ES-I3 (cell line): ENCODE data around the gene APOOL.
"Not testable (repeated sequence)": the region's sequence is repeated elsewhere in the genome, so short reads cannot be mapped to it uniquely, and the experiment has no call there.

Experiments
- H3K36me3 ChIP-seq: 2 replicates; pipeline ENCODE4 v1.6.1; 2013; ENCODE audit warnings: mild to moderate bottlenecking, low read length, control low read depth, moderate library complexity; ENCODE audit not compliant: insufficient read depth
- H3K4me1 ChIP-seq: 2 replicates; pipeline ENCODE4 v1.6.1; 2013; ENCODE audit warnings: mild to moderate bottlenecking, control low read depth, low read length; ENCODE audit not compliant: insufficient read depth
- H3K9ac ChIP-seq: 2 replicates; pipeline ENCODE4 v1.6.1; 2013; ENCODE audit warnings: low read depth, mild to moderate bottlenecking, low read length, moderate library complexity
- H3K9me3 ChIP-seq: 2 replicates; pipeline ENCODE4 v1.6.1; 2013; ENCODE audit warnings: mild to moderate bottlenecking, low read length, moderate library complexity; ENCODE audit not compliant: control insufficient read depth, insufficient read depth

The APOOL gene

GRCh38 chrX:85029043-85029442, 25.4 kb downstream of the APOOL start:
- H3K4me1 ChIP-seq, result no peaks in the 10 kb centered on the region
- H3K9me3 ChIP-seq, result no peaks in the 10 kb centered on the region
- no peak overlapping the region for H3K9ac ChIP-seq
- no peaks in the 10 kb centered on the region; the same call in 1 of the 2 replicates for H3K36me3 ChIP-seq

- Histone ChIP-seq H3K9ac (no peak overlapping the region), H3K4me1 (no peaks in the 10 kb centered on the region), H3K9me3 (no peaks in the 10 kb centered on the region), H3K36me3 (no peaks in the 10 kb centered on the region; the same call in 1 of the 2 replicates)
Measured at GRCh38 chrX:85031505-85031904, 27.8 kb downstream of the APOOL start.

GRCh38 chrX:85037114-85037513, 33.4 kb downstream of the APOOL start:
- H3K36me3 ChIP-seq, result no peaks in the 10 kb centered on the region
- H3K9ac ChIP-seq, result no peak overlapping the region
- H3K9me3 ChIP-seq, result peaks cover 9% of the 10 kb centered on the region
- no peaks in the 10 kb centered on the region for H3K4me1 ChIP-seq

GRCh38 chrX:85051627-85052026, 48.0 kb downstream of the APOOL start:
- Histone ChIP-seq H3K36me3 (no peaks in the 10 kb centered on the region), H3K9me3 (no peaks in the 10 kb centered on the region), H3K9ac (no peak overlapping the region), H3K4me1 (no peaks in the 10 kb centered on the region)

GRCh38 chrX:85052205-85052604, 48.5 kb downstream of the APOOL start:
- Histone ChIP-seq H3K4me1 (no peaks in the 10 kb centered on the region), H3K36me3 (no peaks in the 10 kb centered on the region), H3K9me3 (no peaks in the 10 kb centered on the region), H3K9ac (no peak overlapping the region)

GRCh38 chrX:85052636-85053343, 49.1 kb downstream of the APOOL start:
- H3K9me3 ChIP-seq, result no peaks in the 10 kb centered on the region
- no peak overlapping the region for H3K9ac ChIP-seq
- no peaks in the 10 kb centered on the region for H3K36me3 ChIP-seq
- no peaks in the 10 kb centered on the region for H3K4me1 ChIP-seq

- no peaks in the 10 kb centered on the region for H3K4me1 ChIP-seq
- no peaks in the 10 kb centered on the region for H3K36me3 ChIP-seq
- H3K9me3 ChIP-seq, result no peaks in the 10 kb centered on the region; the same call in 1 of the 2 replicates
- H3K9ac ChIP-seq, result no peak overlapping the region
Measured at GRCh38 chrX:85065512-85066198, 62.0 kb downstream of the APOOL start.

- not testable (repeated sequence) for H3K9ac ChIP-seq, H3K36me3 ChIP-seq, H3K9me3 ChIP-seq, H3K4me1 ChIP-seq
Measured at GRCh38 chrX:85077247-85077646, 73.6 kb downstream of the APOOL start.

GRCh38 chrX:85084770-85085393, 81.2 kb downstream of the APOOL start:
- no peak overlapping the region for H3K9ac ChIP-seq
- no peaks in the 10 kb centered on the region for H3K36me3 ChIP-seq
- no peaks in the 10 kb centered on the region for H3K9me3 ChIP-seq
- H3K4me1 ChIP-seq, result no peaks in the 10 kb centered on the region

- no peaks in the 10 kb centered on the region for H3K4me1 ChIP-seq
- no peaks in the 10 kb centered on the region for H3K9me3 ChIP-seq
- H3K36me3 ChIP-seq, result no peaks in the 10 kb centered on the region
- no peak overlapping the region for H3K9ac ChIP-seq
Measured at GRCh38 chrX:85089321-85089840, 85.7 kb downstream of the APOOL start.

GRCh38 chrX:85107407-85107806, 103.7 kb downstream of the APOOL start:
- Histone ChIP-seq H3K9ac (no peak overlapping the region), H3K36me3 (no peaks in the 10 kb centered on the region), H3K4me1 (no peaks in the 10 kb centered on the region), H3K9me3 (no peaks in the 10 kb centered on the region)

- Histone ChIP-seq H3K36me3 (no peaks in the 10 kb centered on the region), H3K9ac (no peak overlapping the region), H3K4me1 (no peaks in the 10 kb centered on the region), H3K9me3 (no peaks in the 10 kb centered on the region)
Measured at GRCh38 chrX:85108165-85108564, 104.5 kb downstream of the APOOL start.

- Histone ChIP-seq H3K9ac (no peak overlapping the region), H3K36me3 (no peaks in the 10 kb centered on the region), H3K4me1 (no peaks in the 10 kb centered on the region), H3K9me3 (no peaks in the 10 kb centered on the region)
Measured at GRCh38 chrX:85109235-85109634, 105.6 kb downstream of the APOOL start.

- no peaks in the 10 kb centered on the region for H3K36me3 ChIP-seq
- H3K9me3 ChIP-seq, result no peaks in the 10 kb centered on the region; the same call in 1 of the 2 replicates
- no peak overlapping the region for H3K9ac ChIP-seq
- H3K4me1 ChIP-seq, result no peaks in the 10 kb centered on the region
Measured at GRCh38 chrX:85111347-85111746, 107.7 kb downstream of the APOOL start.

- Histone ChIP-seq H3K4me1 (no peaks in the 10 kb centered on the region), H3K9me3 (no peaks in the 10 kb centered on the region; the same call in 1 of the 2 replicates), H3K36me3 (no peaks in the 10 kb centered on the region), H3K9ac (no peak overlapping the region)
Measured at GRCh38 chrX:85112293-85112692, 108.6 kb downstream of the APOOL start.
